MM.1S (cell line): Measurements from ENCODE around the gene MMS22L.

Experiments used
- DNase-seq: peaks from one replicate; pipeline ENCODE4 v3.0.0-alpha.2; 2015
- H2AFZ ChIP-seq: fragments of 300-600 bp; sonication (generic); 2 replicates; pipeline ENCODE4 v1.6.0; 2016; ENCODE audit warnings: antibody characterized with exemption, low read length
- H3F3A ChIP-seq: fragments of 300-600 bp; sonication (generic); 2 replicates; pipeline ENCODE4 v1.6.1; 2016; ENCODE audit warnings: mild to moderate bottlenecking, antibody characterized with exemption, low read length, moderate library complexity, mixed read lengths; ENCODE audit not compliant: insufficient read depth
- H3K27ac ChIP-seq: fragments of 300-600 bp; sonication (generic); 2 replicates; pipeline ENCODE4 v1.5.1; 2016; ENCODE audit warnings: mild to moderate bottlenecking, low read length
- H3K27me3 ChIP-seq: fragments of 300-600 bp; sonication (generic); replicated peaks from 2 replicates; pipeline ENCODE4 v1.6.0; 2016; ENCODE audit warnings: low read length; ENCODE audit not compliant: insufficient read depth
- H3K36me3 ChIP-seq: fragments of 300-600 bp; sonication (generic); replicated peaks from 2 replicates; pipeline ENCODE4 v1.6.1; 2016; ENCODE audit warnings: mild to moderate bottlenecking, low read length, mixed read lengths; ENCODE audit not compliant: insufficient read depth
- H3K4me1 ChIP-seq: fragments of 300-600 bp; sonication (generic); 2 replicates; pipeline ENCODE4 v1.6.1; 2016; ENCODE audit warnings: low read length, mixed read lengths
- H3K4me2 ChIP-seq: fragments of 300-600 bp; sonication (generic); 2 replicates; pipeline ENCODE4 v1.6.0; 2016; ENCODE audit warnings: low read depth, low read length
- H3K4me3 ChIP-seq: fragments of 300-600 bp; sonication (generic); 2 replicates; pipeline ENCODE4 v1.5.1; 2016; ENCODE audit warnings: low read length, mixed read lengths
- H3K79me2 ChIP-seq: fragments of 300-600 bp; sonication (generic); 2 replicates; pipeline ENCODE4 v1.6.1; 2016; ENCODE audit warnings: mixed run types, low read length, mixed read lengths
- H3K9ac ChIP-seq: fragments of 300-600 bp; sonication (generic); 2 replicates; pipeline ENCODE4 v1.6.1; 2016; ENCODE audit warnings: low read length, mixed read lengths
- H3K9me2 ChIP-seq: fragments of 300-600 bp; sonication (generic); replicated peaks from 2 replicates; pipeline ENCODE4 v1.6.1; 2016; ENCODE audit warnings: mild to moderate bottlenecking, low read length, mixed read lengths; ENCODE audit not compliant: insufficient read depth
- H3K9me3 ChIP-seq: fragments of 300-600 bp; sonication (generic); replicated peaks from 2 replicates; pipeline ENCODE4 v1.6.1; 2016; ENCODE audit warnings: mild to moderate bottlenecking, low read length, mixed read lengths; ENCODE audit not compliant: insufficient read depth
- H4K20me1 ChIP-seq: fragments of 300-600 bp; sonication (generic); 2 replicates; pipeline ENCODE4 v1.6.1; 2016; ENCODE audit warnings: mild to moderate bottlenecking, low read length, moderate library complexity, mixed read lengths; ENCODE audit not compliant: insufficient read depth
- EZH2 ChIP-seq: fragments of 300-600 bp; sonication (generic); optimal IDR thresholded peaks from 2 replicates; pipeline ENCODE3; 2017; ENCODE audit warnings: low read depth, mild to moderate bottlenecking, antibody characterized with exemption, low read length, mixed read lengths
- EZH2phosphoT487 ChIP-seq: fragments of 300-600 bp; sonication (generic); IDR thresholded peaks from 2 replicates; pipeline ENCODE4 v1.6.1; 2018; ENCODE audit warnings: antibody characterized with exemption, low read length
- TF ChIP-seq, protein P1 (sequence below): fragments of 300-600 bp; sonication (generic); IDR thresholded peaks from 2 replicates; pipeline ENCODE4 v1.5.1; 2016; ENCODE audit warnings: antibody characterized with exemption, low read length, mixed read lengths

The MMS22L gene

DNA sequence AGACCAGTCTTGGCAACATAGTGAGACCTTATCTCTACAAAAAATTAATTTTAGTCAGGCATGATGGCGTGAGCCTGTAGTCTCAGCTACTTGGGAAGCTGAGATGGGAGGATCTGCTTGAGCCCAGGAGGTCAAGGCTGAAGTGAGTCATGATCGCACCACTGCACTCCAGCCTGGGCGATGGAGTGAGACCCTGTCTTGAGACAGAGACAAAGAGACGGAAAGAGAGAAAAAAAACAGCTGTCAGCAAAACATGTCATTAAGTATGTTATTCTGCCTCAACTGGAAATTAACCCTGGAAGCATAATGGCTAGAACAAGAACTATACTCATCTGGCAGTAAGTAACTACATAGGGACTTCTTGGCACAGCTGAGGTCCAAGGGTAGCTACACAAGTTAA lies 7.2 kb downstream of the MMS22L start:
- H3K36me3 ChIP-seq: peaks cover 4% of the 10 kb centered on the region; the same call in 1 of the 2 replicates
- peaks cover 31% of the 10 kb centered on the region for H3K79me2 ChIP-seq

DNA sequence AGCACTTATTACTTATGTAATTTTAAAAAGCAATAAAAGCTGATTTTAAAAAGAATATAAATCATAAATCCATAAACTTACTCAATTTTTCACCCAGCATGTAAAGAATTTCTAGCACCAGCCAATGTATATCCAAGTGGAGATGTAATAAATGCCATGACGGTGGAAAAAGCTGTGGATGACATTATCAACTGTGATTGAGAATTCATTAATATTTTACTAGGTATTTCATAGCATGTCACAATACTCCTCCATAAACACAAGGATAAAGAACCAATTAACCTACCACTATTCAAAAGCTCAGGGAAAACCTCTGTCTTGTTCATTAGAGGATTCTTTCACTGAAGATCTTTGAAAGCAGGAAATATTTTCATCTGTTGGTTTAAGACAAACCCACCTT lies 13.2 kb downstream of the MMS22L start:
- no peak overlapping the region for H3K4me3 ChIP-seq
- H3K27me3 ChIP-seq: no peaks in the 10 kb centered on the region
- H3K27ac ChIP-seq: no peak overlapping the region
- no peak overlapping the region for H3K9ac ChIP-seq
- H3K4me1 ChIP-seq: 0 out of 2 replicates have a peak, but pooled peaks cover 3% of the 10 kb centered on the region
- no peak overlapping the region for H2AFZ ChIP-seq
- H3K9me3 ChIP-seq: no peaks in the 10 kb centered on the region
- no peaks in the 10 kb centered on the region for H3F3A ChIP-seq
- H3K9me2 ChIP-seq: no peaks in the 10 kb centered on the region
- TF ChIP-seq, protein P1, sequence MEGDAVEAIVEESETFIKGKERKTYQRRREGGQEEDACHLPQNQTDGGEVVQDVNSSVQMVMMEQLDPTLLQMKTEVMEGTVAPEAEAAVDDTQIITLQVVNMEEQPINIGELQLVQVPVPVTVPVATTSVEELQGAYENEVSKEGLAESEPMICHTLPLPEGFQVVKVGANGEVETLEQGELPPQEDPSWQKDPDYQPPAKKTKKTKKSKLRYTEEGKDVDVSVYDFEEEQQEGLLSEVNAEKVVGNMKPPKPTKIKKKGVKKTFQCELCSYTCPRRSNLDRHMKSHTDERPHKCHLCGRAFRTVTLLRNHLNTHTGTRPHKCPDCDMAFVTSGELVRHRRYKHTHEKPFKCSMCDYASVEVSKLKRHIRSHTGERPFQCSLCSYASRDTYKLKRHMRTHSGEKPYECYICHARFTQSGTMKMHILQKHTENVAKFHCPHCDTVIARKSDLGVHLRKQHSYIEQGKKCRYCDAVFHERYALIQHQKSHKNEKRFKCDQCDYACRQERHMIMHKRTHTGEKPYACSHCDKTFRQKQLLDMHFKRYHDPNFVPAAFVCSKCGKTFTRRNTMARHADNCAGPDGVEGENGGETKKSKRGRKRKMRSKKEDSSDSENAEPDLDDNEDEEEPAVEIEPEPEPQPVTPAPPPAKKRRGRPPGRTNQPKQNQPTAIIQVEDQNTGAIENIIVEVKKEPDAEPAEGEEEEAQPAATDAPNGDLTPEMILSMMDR: no peak
- no peak for TF ChIP-seq EZH2phosphoT487
- no peak for TF ChIP-seq EZH2
- no peak overlapping the region for H3K4me2 ChIP-seq
- no peak for DNase-seq
- no peaks in the 10 kb centered on the region for H4K20me1 ChIP-seq
- peaks cover 7% of the 10 kb centered on the region; the same call in 1 of the 2 replicates for H3K79me2 ChIP-seq
- peaks cover 9% of the 10 kb centered on the region for H3K36me3 ChIP-seq

More for the DNA sequence above, 7.2 kb downstream of the MMS22L start:
- H2AFZ ChIP-seq: no peak overlapping the region
- no peaks in the 10 kb centered on the region for H3F3A ChIP-seq
- no peak for DNase-seq
- no peak overlapping the region for H3K4me3 ChIP-seq
- H4K20me1 ChIP-seq: no peaks in the 10 kb centered on the region
- no peak overlapping the region for H3K27ac ChIP-seq
- no peak overlapping the region for H3K9ac ChIP-seq
- H3K9me3 ChIP-seq: no peaks in the 10 kb centered on the region
- H3K27me3 ChIP-seq: no peaks in the 10 kb centered on the region
- H3K4me1 ChIP-seq: 0 out of 2 replicates have a peak, but pooled peaks cover under 1% of the 10 kb centered on the region
- H3K4me2 ChIP-seq: no peak overlapping the region
- TF ChIP-seq EZH2phosphoT487 (no peak), EZH2 (no peak)
- TF ChIP-seq, protein P1: no peak
- no peaks in the 10 kb centered on the region for H3K9me2 ChIP-seq

DNA sequence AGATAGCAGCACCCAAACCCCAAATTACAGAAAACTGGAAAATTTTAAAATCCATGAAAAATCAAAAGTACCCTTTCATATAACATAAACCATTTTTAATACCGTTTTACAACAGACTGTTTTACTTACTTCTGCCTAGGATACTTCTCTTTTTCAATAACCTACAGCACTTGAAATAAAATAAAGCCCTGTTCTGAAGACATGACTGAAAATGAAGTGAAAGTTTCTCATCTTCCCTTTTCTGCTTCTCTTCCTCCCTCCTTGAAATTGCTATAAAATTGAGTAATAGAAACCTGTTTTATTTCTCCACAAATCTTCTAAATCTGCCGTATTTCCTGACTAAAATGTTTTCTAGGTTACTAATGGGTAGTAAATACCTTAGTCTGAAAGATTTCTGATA lies 20.3 kb downstream of the MMS22L start:
- Histone ChIP-seq H3K9me3 (no peaks in the 10 kb centered on the region), H3K9me2 (no peaks in the 10 kb centered on the region), H3K27ac (no peak overlapping the region), H3K4me2 (no peak overlapping the region), H2AFZ (no peak overlapping the region), H3K36me3 (peaks cover 9% of the 10 kb centered on the region), H4K20me1 (no peaks in the 10 kb centered on the region), H3K27me3 (no peaks in the 10 kb centered on the region), H3K4me1 (no peaks in the 10 kb centered on the region), H3K9ac (no peak overlapping the region), H3K79me2 (peaks cover 7% of the 10 kb centered on the region; the same call in 1 of the 2 replicates), H3F3A (no peaks in the 10 kb centered on the region), H3K4me3 (no peak overlapping the region)
- no peak for DNase-seq
- TF ChIP-seq EZH2phosphoT487 (no peak), EZH2 (no peak)
- TF ChIP-seq, protein P1: no peak
